Measurements from ENCODE around the gene RTN4. TPM values are rescaled to one million over a fixed set of nuclear protein-coding genes. Genes with fewer than 3 reads are reported as not detected.

RTN4 gene
- polyA plus RNA-seq, 3 donors, result 111 to 163 (median 158) TPM

- DNase-seq, result no peak
- H3K9ac ChIP-seq (ENCODE audit: insufficient read depth, low read length, poor library complexity, severe bottlenecking), result peak overlapping the region; percentile 95
- peaks cover 43 to 60% of the 10 kb centered on the region in 2 donors for H3K4me1 ChIP-seq (ENCODE audit: control insufficient read depth in 1 of 2, insufficient read depth in 2 of 2, low read length in 2 of 2)
- no peaks in the 10 kb centered on the region for H3K9me3 ChIP-seq (replicated peaks in 1 of 2; ENCODE audit: control insufficient read depth in 1 of 2, insufficient read depth in 1 of 2, low read length in 2 of 2)
- Mint-ChIP-seq H3K9me3 (peaks cover 0 to 3% (median 0%) of the 10 kb centered on the region in 7 donors), H3K27me3 (ENCODE audit: low read depth in 3 of 3) (no peaks in the 10 kb centered on the region), H3K27ac (peak overlapping the region in 6 of 7 donors; percentile 98 to 100 (median 100)), H3K4me1 (peaks cover 52% of the 10 kb centered on the region), H3K4me3 (peak overlapping the region; percentile 99 to 100), H3K36me3 (peaks cover 0 to 7% of the 10 kb centered on the region in 2 donors)
- peaks cover 88% of the 10 kb centered on the region for H3K79me2 ChIP-seq (ENCODE audit: insufficient read depth, low read length)
- H4K20me1 ChIP-seq (ENCODE audit: insufficient read depth, low read length), result peaks cover 48% of the 10 kb centered on the region
- intact Hi-C loops (cut with micrococcal nuclease), result loop anchor here (5.0 to 10.0 kb wide), 4 partner anchors 37 to 105 kb away; no protein-coding TSS in a partner anchor
- H3K27me3 ChIP-seq (ENCODE audit: control insufficient read depth in 2 of 2, insufficient read depth in 2 of 2, low read length in 2 of 2), result no peaks in the 10 kb centered on the region
- H3K36me3 ChIP-seq (replicated peaks in 1 of 2; ENCODE audit: control insufficient read depth in 1 of 2, insufficient read depth in 2 of 2, low read length in 2 of 2), result no peaks in the 10 kb centered on the region
- TF ChIP-seq, protein P1, sequence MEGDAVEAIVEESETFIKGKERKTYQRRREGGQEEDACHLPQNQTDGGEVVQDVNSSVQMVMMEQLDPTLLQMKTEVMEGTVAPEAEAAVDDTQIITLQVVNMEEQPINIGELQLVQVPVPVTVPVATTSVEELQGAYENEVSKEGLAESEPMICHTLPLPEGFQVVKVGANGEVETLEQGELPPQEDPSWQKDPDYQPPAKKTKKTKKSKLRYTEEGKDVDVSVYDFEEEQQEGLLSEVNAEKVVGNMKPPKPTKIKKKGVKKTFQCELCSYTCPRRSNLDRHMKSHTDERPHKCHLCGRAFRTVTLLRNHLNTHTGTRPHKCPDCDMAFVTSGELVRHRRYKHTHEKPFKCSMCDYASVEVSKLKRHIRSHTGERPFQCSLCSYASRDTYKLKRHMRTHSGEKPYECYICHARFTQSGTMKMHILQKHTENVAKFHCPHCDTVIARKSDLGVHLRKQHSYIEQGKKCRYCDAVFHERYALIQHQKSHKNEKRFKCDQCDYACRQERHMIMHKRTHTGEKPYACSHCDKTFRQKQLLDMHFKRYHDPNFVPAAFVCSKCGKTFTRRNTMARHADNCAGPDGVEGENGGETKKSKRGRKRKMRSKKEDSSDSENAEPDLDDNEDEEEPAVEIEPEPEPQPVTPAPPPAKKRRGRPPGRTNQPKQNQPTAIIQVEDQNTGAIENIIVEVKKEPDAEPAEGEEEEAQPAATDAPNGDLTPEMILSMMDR (IDR thresholded peaks at IDR 0.05), result no peak
- 0% methylated on average over 33 of the region's 35 CpGs for WGBS (ENCODE audit: insufficient coverage)
- peak overlapping the region; percentile 69 for H2AFZ ChIP-seq (ENCODE audit: insufficient read depth, low read depth, low read length, poor library complexity, severe bottlenecking)
- peak overlapping the region; percentile 97 for H3K4me2 ChIP-seq (replicated peaks; ENCODE audit: extremely low read depth, low read length, poor library complexity, severe bottlenecking)
- H3K27ac ChIP-seq (ENCODE audit: low read depth in 1 of 2, low read length in 2 of 2), result peak overlapping the region; percentile 95 to 98
- peak overlapping the region; percentile 78 to 100 (median 86) for H3K4me3 ChIP-seq (replicated peaks in 1 of 3; ENCODE audit: low read depth in 2 of 3, low read length in 3 of 3)
Measured at GRCh38 chr2:55049821-55050099, 491 bp downstream of the RTN4 start.

DNA sequence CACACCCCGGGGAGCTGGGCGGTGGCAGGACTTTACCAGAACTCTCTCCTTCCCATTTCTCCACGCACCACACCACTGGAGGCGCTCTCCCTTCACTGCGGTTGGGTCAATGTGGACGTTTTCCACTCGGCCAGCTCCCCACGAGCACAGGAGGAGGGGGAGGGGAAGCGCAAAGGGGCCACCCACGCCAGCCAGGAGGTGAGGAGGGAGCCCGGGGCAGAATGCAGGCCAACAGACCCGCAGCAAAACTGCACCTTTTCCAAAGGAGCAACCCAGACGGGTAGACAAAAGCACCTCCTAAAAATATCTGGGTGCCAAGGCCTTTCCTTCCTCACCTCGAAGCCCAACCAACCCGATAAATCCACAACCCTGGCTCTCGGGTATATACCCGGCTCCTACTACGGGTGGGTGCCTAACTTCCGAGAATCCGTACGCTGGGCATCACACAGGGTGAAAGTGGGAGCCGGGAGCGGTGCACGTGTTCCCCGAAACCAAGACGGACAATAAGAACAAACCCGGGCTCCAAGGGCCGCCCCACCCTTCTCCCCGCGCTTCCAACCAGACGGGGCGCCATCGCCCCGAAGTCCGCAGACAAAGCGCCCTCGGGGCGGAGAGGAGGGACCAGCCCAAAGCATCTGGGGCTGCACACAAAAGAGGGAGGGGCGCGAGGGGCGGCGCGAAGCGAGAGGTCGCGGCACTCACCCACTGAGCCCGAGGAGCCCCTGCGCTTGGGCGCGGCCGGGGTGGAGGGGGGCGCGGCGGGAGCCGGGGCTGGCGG is 1.0 kb downstream of the RTN4 start:
- H3K4me2 ChIP-seq (replicated peaks; ENCODE audit: extremely low read depth, low read length, poor library complexity, severe bottlenecking), result peak overlapping the region; percentile 97
- no peaks in the 10 kb centered on the region for H3K36me3 ChIP-seq (replicated peaks in 1 of 2; ENCODE audit: control insufficient read depth in 1 of 2, insufficient read depth in 2 of 2, low read length in 2 of 2)
- H3K79me2 ChIP-seq (ENCODE audit: insufficient read depth, low read length), result peaks cover 94% of the 10 kb centered on the region
- no peaks in the 10 kb centered on the region for H3K9me3 ChIP-seq (replicated peaks in 1 of 2; ENCODE audit: control insufficient read depth in 1 of 2, insufficient read depth in 1 of 2, low read length in 2 of 2)
- peaks cover 43 to 63% of the 10 kb centered on the region in 2 donors for H3K4me1 ChIP-seq (ENCODE audit: control insufficient read depth in 1 of 2, insufficient read depth in 2 of 2, low read length in 2 of 2)
- peak overlapping the region; percentile 78 to 100 (median 86) for H3K4me3 ChIP-seq (replicated peaks in 1 of 3; ENCODE audit: low read depth in 2 of 3, low read length in 3 of 3)
- DNase-seq, result peak; percentile 76 to 87 (median 83)
- Mint-ChIP-seq H3K27ac (peak overlapping the region; percentile 97 to 100 (median 98)), H3K9me3 (peaks cover 0 to 3% (median 0%) of the 10 kb centered on the region in 7 donors), H3K27me3 (ENCODE audit: low read depth in 3 of 3) (no peaks in the 10 kb centered on the region), H3K36me3 (peaks cover 0 to 7% of the 10 kb centered on the region in 2 donors), H3K4me3 (peak overlapping the region; percentile 98 to 100), H3K4me1 (peaks cover 54% of the 10 kb centered on the region)
- peak overlapping the region; percentile 95 to 98 for H3K27ac ChIP-seq (ENCODE audit: low read depth in 1 of 2, low read length in 2 of 2)
- intact Hi-C loops (cut with micrococcal nuclease), result loop anchor here (5.0 kb wide), 1 partner anchor 37 kb away; no protein-coding TSS in a partner anchor
- H3K27me3 ChIP-seq (ENCODE audit: control insufficient read depth in 2 of 2, insufficient read depth in 2 of 2, low read length in 2 of 2), result no peaks in the 10 kb centered on the region
- H4K20me1 ChIP-seq (ENCODE audit: insufficient read depth, low read length), result peaks cover 53% of the 10 kb centered on the region
- 0% methylated on average over 35 of the region's 56 CpGs for WGBS (ENCODE audit: insufficient coverage)
- H3K9ac ChIP-seq (ENCODE audit: insufficient read depth, low read length, poor library complexity, severe bottlenecking), result peak overlapping the region; percentile 95
- H2AFZ ChIP-seq (ENCODE audit: insufficient read depth, low read depth, low read length, poor library complexity, severe bottlenecking), result peak overlapping the region; percentile 69
- TF ChIP-seq, protein P1 (IDR thresholded peaks at IDR 0.05), result peak; percentile 53
